GM21529 (cell line): ENCODE results near the gene MYBPH.

ENCODE experiments used
- ATAC-seq: cut with Tn5 transposase; IDR thresholded peaks from one replicate; pipeline ENCODE4 v1.9.1; 2021; ENCODE audit not compliant: unreplicated experiment

The MYBPH gene

DNA sequence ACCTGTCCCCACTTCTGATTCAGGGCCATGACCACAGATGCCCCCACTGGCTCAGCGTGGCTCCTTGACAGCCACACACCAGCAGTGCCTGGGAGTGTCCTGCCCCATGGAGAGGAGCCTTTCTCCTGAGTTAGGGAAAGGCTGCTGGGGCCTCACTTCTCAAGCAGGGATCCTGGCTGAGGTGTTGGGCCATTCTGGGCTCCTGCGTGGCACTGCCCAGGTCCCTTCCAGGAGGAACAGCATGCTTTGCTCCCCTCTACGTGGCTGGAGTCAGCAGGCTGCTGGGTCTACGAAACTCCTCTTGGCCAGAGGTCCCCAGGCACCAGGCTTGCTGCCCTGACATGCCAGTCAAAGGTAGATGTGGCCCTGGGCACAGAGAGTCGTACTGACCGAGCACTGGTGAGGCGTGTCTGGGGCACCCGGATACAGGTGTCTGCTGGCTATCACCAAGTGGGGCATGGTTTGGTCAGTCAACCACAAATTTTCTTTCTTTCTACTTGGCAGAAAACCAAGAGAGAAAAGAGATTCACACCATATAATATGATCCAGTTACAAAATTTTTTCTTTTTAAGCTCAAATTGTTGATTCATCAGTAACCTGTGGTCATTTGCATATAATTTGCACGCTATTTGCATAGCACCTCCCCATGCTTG, 44.0 kb downstream of the MYBPH start:
- ATAC-seq = no peak

DNA sequence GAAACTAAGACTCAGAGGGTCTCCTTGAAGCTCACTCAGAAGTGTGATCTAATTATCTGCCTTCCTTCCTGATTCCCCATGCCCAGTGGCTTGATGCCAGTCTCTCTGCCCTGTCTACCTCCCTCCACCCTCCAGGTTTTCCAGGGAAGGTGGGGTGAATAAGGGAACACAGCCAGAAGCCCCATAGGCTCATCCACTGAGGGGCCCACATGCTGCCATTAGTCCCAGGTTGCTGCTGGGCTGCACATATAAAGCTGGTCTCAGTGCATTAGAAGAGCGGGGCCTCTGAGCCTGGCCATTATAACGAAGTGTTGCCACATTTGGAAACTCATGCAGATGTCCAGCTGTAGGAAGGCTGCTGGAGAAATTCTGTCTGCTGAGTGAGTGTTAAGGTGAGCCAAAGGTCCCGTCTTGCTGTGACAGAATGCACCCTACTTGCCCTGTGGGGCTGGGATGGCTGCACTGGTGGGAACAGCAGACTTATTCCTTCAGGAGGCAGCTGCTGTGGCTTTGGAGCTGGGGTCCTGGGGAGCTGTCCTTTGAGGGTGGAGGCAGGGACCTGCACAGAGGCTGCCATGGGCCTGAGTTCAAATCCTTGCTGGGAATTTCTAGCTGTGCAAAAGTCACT, 45.2 kb downstream of the MYBPH start:
- ATAC-seq = no peak

DNA sequence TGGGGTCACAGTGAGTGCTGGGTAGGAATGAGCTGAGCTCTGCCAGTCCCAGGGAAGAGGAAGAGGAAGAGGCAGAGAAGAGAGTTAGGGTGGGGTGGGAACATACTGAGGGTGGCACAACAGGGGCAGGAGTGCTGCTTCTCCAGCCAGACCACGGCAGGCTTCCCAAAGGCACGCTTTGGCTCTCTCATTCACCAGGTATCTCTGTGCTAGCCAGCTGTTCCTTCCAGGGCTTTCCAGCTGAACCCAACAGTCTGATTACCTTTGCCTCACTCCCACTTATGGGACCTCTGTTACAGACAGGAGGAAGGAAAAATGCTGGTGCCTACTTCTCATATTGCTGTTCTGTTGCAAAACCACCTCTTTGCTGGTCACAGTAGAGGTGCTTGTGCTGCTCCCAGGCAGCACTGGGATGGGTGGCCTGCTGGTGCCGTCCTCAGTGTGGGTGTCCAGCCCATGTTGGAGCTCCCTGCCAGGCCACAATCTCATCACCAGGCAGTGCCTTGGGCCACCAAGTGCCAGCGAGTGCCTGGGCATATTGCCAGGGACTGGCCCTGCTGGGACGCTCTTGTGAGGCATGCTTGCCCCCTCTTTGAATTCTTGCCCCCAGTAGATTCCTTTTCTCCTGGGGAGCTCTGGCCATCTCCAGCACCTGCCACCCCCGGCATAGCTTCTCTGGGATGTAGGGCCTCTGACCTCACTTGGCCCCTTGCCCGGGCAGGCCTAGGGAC, 46.0 kb downstream of the MYBPH start:
- no peak for ATAC-seq

DNA sequence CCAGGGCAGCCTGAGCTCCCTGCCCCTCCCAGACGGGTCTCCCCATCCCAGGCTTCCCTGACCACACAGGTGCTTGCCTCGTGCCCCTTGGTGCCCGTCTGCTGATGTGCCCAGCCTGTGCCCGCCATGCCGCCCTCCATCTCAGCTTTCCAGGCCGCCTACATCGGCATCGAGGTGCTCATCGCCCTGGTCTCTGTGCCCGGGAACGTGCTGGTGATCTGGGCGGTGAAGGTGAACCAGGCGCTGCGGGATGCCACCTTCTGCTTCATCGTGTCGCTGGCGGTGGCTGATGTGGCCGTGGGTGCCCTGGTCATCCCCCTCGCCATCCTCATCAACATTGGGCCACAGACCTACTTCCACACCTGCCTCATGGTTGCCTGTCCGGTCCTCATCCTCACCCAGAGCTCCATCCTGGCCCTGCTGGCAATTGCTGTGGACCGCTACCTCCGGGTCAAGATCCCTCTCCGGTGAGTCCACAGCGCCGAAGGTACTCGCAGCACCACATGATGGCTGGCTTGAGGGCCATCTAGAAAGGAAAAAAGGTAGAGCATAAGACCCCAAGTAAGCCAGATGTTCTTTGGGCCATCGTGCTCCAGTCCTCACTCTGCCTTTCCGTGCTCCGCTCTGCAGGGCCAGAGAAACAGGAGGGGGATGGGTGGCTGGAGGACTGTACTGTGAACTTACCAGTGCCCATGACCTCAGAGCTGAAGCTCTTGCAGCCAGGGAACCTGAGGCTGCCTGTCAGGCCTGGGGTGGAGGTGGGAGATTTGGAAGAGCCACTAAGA, 46.7 kb downstream of the MYBPH start:
- no peak for ATAC-seq

DNA sequence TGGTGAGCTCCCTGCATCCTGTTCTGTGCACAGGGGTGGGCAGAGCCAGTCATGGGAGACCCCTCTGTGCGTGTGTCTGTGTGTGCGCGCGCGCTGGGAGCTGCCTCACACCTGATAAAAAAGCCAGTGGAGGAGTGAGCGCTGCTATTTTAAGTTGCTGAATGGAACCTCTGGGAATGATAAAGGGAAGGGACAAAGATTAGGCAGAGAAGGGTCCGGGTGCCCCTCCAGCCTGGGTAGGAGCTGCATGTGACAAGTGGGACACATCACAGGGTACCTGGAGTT, 47.3 kb downstream of the MYBPH start:
- no peak for ATAC-seq

DNA sequence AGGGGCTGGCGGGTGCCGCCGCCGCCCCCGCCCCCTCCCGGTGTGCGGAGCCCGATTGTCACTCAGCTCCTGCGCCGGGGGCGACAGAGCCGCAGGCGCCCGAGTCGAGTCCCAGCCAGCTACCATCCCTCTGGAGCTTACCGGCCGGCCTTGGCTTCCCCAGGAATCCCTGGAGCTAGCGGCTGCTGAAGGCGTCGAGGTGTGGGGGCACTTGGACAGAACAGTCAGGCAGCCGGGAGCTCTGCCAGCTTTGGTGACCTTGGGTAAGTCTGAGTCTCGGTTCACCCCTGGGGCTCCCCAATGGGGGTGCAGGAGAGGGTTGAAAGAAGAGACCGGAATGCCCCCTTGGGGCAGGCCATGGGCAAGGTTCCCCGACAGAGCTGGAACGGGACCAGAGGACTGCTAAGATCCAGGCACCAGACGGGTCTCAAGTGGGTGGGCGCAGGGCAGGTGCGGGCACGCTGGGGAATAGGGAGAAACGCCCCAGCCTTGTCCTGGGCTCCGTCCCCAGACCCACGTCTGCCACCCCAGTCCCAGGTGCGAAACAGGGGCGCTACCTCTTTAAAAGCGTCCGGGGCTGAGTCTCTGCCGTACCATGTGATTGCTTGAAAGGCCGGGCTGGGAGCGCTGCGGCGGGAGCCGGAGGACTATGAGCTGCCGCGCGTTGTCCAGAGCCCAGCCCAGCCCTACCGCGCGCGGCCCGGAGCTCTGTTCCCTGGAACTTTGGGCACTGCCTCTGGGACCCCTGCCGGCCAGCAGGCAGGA, 47.8 kb downstream of the MYBPH start, which contains the start of gene ADORA1:
TSS of gene ADORA1 (plus strand) at position 61 of the 765 bp plus-strand sequence. CDS start 1,116 bp downstream, outside the sequence.
- no peak for ATAC-seq

DNA sequence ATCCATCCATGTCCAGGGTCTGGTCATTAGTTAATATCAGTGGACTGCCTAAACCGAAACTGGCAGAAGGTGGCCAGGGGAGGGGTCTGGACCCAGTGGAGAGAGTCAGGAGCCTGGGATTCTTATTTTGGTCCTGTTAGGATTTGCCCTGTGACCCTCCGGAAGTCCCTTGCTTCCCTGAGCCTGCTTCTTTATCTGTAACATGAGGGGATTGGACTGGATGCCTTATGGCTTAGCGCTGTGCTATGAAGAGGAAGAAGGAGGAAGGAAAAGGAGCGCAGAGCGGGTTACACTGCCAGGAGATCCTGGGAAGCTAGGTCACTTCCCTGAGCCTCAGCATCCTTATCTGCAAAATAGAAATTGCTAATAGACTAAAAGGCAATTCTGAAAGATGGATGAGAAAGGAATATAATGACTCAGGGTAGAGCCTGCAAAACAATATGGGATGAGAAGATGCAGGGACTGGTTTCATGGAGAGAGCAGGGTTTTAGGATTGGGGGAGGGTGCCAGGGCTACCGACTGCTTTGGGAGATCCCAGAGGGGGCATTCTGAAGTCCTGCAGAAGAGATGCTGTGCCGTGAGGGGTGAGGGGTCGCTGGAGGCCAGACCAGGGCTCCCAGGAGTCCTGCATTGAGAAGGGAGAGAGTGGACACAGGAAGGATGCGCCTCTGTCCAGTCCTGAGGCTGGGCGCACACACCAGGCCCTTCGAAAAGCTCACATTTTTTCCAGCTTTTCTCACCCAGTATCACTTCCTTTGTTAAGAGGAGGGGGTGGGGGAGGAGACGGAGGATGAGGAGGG, 48.6 kb downstream of the MYBPH start:
- ATAC-seq = no peak

DNA sequence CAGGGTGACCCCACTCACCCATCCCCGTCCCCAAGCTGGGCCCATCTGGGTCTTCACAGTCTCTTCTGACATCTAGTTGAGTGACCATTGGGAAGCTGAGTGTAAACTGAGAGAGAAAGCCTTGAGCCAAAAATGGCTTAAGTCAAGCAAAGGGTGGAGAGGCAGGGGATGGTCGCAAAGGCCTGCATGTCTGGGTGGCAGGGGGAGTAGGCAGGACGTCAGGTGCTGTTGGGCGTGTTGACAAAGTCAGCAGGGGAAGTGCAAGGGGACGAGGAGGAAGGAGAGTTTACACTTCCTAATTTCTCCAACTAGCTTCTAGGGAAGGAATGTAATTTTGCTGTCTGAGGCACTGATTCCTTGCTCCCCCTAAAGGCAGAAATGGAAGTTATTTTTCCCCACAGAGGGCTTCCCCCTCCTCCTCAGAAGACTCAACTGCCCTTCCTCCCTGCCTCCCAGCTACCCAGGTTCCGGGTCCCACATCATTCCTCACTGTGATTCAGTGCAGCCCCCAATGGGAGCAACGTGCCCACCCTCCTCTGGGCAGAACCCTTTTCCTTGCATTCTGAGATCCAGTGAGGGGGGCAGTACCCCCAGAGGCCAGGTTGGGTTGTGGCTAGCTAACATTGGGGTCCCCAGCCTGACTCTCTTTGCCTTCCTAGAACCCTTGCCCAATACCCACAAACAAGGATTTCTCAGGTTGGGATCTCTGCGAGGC, 49.3 kb downstream of the MYBPH start:
- no peak for ATAC-seq

DNA sequence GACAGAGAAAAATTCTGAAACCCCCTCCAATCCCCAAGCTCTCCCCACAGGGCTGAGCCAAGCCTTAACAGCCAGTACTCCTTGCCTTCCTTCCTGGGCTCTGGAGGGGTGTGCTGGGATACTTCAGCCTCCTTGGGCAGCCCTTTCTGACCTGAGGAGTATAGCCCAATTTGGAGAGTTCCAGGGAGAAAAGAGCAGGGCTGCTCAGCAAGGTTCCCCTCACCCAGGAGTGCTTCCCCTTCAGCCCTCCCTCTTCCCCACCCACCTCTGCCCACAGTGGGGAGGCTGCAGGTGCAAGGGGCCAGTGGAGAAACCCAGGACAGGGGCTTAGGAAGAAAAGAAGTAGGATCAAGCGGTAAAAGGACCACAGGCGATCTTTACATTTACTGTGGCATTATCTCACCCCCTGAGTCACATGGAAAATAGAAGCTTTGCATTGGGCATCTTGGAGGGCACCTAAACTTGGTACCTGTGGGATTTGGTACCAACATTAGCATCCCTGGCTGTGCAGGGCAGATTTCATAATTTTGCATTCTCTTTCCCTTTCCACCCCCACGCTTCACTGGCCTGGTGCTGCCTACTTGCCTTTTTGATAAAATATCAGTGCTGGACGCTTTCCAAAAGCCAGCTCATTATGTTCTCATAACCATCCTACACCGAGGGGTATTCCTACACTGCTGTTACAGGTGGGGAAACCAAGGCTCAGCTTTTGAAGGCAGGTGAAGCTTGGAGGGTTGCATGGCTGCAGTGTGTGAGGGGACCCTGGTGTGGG, 50.9 kb downstream of the MYBPH start:
- no peak for ATAC-seq

DNA sequence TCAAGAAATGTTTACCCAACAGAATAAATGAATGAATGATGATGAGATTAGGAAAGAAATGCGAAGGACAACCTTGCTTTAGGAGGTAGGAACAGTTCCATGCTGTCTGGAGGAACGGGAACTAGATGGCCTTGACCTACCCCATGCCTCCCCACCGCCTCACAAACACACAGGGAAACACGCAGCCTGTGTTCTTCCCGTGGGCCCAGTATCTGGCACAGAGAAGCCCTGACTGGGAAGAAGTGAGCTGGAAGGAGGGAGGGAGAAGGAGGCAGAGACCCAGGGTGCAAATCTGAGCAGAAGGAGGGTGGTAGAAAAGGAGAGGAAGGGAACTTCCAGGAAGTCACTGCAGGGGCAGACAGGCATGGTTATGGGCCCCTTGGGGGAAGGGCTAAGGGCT, 51.6 kb downstream of the MYBPH start:
- no peak for ATAC-seq

DNA sequence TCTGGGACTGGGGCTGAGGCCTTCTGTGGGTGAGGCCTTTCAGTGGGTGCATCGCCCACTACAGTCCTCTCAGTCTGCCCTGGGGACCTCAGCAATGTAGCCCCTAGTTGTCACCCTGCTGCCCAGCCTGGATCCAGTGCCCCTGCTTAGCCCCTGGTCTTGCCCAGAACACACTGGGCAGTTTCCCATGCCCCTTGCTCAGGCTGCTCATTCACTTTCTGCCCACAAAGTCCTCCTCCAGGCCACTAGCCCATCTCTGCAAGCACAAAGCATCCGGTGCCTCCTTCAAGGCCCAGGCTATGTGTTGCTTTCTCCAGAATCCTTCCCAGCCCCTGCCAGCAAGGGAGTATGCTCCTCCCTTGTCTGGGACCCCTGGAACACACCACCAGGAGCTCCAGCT, 53.5 kb downstream of the MYBPH start:
- no peak for ATAC-seq

DNA sequence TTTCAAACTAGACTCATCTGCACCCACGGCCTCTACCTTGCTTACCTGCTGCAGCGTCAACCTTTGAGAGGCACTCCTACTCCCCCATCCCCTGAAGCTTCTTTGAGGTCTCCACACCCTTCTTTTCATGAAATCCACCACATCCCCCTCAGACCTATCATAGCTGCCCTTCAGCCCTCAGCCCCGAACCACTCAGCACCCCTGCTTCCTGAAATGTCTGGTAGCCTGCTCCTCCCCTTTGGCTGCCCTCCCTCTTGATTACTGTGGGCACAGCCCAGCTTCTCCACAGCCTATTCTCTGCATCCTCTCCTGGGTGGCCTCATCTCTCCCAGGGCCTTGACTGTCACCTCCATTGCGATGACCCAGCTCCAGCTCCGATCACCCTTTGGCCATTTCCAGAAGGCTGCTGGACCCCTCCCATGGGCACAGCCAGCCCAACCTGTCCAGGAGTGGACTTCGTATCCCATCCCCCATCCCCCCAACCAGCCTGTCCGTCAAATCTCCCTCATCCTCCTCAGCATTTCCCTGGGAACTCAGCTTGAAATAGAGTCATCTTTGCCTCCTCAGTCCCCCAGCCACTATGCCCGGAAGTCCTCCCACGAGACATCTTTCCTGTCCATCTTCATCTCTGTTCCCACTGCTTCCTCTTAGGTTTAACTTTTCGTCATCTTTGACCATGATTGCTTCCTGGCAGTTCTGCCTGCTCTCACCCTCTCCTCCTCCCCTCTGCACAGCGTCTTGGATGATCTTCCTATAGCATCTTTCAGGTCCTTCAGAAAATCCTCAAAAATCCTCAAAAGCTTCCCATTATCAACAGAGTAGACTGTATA, 54.2 kb downstream of the MYBPH start:
- no peak for ATAC-seq

DNA sequence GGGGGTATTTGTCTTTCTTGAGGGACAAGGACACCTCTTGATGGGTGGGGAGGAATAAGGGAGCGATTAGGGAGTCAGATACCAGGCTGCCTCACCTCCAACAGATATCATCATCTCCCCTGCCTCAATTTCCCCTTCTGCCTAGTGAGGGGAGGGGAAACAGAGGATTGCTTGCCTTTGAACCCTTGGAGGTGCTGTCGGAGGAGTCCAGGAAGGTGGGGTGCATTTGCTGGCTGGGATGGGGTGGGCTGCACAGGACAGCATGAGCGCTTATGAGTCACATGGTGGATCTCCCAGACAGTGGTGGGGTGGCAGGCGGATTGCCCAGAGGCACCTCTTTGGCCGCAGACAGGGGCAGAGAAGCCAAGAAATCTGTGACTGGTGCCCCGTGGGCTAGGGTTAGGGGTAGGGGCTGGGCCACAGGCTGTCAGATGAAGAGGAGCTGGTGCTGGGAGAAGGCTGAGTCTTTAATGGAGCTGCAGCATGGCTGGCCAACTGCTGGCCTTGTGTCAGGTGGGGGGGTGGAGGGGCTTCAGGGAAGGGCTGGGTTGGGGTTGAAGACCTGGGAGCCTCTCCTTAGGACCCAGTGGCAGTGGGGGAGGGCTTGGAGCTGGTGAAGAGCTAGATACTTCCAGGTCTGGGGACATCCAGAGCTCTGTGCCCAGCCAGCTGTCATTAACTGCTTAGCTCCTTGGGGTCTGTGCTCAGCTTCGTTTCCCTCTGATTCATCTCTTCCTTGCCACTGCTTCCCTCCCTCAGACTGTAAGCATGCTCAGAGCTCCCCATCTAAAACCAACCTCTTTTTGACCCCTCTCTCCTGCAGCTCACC, 55.1 kb downstream of the MYBPH start:
- ATAC-seq = no peak
